NB4 (cell line): ENCODE results near the gene ERCC3.

Experiments used
- CTCF ChIP-seq: IDR thresholded peaks from one replicate; pipeline ENCODE4 v1.5.1; 2012; ENCODE audit warnings: low read depth, low read length
- MAX ChIP-seq: IDR thresholded peaks from 2 replicates; pipeline ENCODE4 v1.6.1; 2011; ENCODE audit warnings: low read depth, low read length
- POLR2A ChIP-seq: IDR thresholded peaks from 2 replicates; pipeline ENCODE4 v1.6.1; 2011; ENCODE audit warnings: mild to moderate bottlenecking; ENCODE audit not compliant: insufficient read length; ENCODE audit errors: extremely low read depth

GRCh38 chr2:127314193-127314988 lies 20.4 kb upstream of the ERCC3 start:
- no peak for TF ChIP-seq POLR2A
- no peak for TF ChIP-seq CTCF
- TF ChIP-seq MAX, result no peak
